Caco-2 (cell line): Measurements from ENCODE around the gene GSDMA. TPM values are rescaled to one million over a fixed set of nuclear protein-coding genes. Genes with fewer than 3 reads are reported as not detected.

Source experiments
- BruUV-seq: library from RNA; stranded (reverse); fragments of 400-500 nt; replicated peaks from 2 replicates; lab custom pipeline; 2021; lab: Mats Ljungman, UMichigan
- CTCF ChIA-PET: fragments of 300-600 bp; sonication (Branson Sonifier 250); formaldehyde crosslinking; loops from one replicate; lab custom pipeline; 2022; ENCODE audit warnings: antibody characterized with exemption; lab: Charles Lee
- POLR2A ChIA-PET: fragments of 300-600 bp; sonication (Branson Sonifier 250); formaldehyde crosslinking; loops from one replicate; lab custom pipeline; 2022; ENCODE audit warnings: antibody characterized with exemption; lab: Charles Lee
- DNase-seq, 2 experiments: peaks; one replicate each; pipeline versions ENCODE4 v3.0.0 to v3.0.0-alpha.2; 2020 to 2022
- H3K27me3 ChIP-seq: replicated peaks from 2 replicates; pipeline ENCODE4 v1.6.0; 2011; ENCODE audit warnings: low read length; ENCODE audit not compliant: control insufficient read depth, insufficient read depth
- H3K36me3 ChIP-seq: 2 replicates; pipeline ENCODE4 v1.5.1; 2011; ENCODE audit warnings: low read length; ENCODE audit not compliant: control insufficient read depth, insufficient read depth
- H3K4me1 ChIP-seq: fragments of 250-450 bp; sonication (Bioruptor Pico); 2 replicates; pipeline ENCODE4 v1.5.1; 2020; ENCODE audit warnings: mild to moderate bottlenecking
- H3K4me3 ChIP-seq: 2 replicates; pipeline ENCODE4 v1.5.1; 2011; ENCODE audit warnings: low read depth, mild to moderate bottlenecking, control low read depth, low read length
- H3K9me3 ChIP-seq: fragments of 250-450 bp; sonication (Bioruptor Pico); 2 replicates; pipeline ENCODE4 v1.5.1; 2020; ENCODE audit warnings: mild to moderate bottlenecking, moderate library complexity
- H3K27ac Mint-ChIP-seq: one replicate; pipeline ENCODE4 v1.8.0; 2022; ENCODE audit warnings: mixed read lengths; ENCODE audit not compliant: unreplicated experiment
- H3K27me3 Mint-ChIP-seq: one replicate; pipeline ENCODE4 v1.8.0; 2022; ENCODE audit warnings: mixed read lengths; ENCODE audit not compliant: insufficient read depth, unreplicated experiment
- H3K36me3 Mint-ChIP-seq: one replicate; pipeline ENCODE4 v1.8.0; 2022; ENCODE audit warnings: mild to moderate bottlenecking, mixed read lengths; ENCODE audit not compliant: insufficient read depth, unreplicated experiment
- H3K4me1 Mint-ChIP-seq: one replicate; pipeline ENCODE4 v1.8.0; 2022; ENCODE audit warnings: low read depth, mixed read lengths; ENCODE audit not compliant: unreplicated experiment
- H3K4me3 Mint-ChIP-seq: one replicate; pipeline ENCODE4 v1.8.0; 2022; ENCODE audit warnings: mild to moderate bottlenecking, moderate library complexity, mixed read lengths; ENCODE audit not compliant: unreplicated experiment
- H3K9me3 Mint-ChIP-seq: one replicate; pipeline ENCODE4 v1.8.0; 2022; ENCODE audit warnings: mixed read lengths; ENCODE audit not compliant: unreplicated experiment
- CTCF ChIP-seq, 2 experiments: fragments of 200-600 bp in 1 of 2; IDR thresholded peaks; 1 replicate in 1 of 2; 2 replicates in 1 of 2; pipeline versions ENCODE4 v1.5.1 to v1.8.0; 2011 to 2022; ENCODE audit warnings: antibody characterized with exemption in 1 of 2, control low read depth in 1 of 2, inconsistent platforms in 1 of 2, low read depth in 1 of 2, low read length in 1 of 2, mild to moderate bottlenecking in 1 of 2, moderate library complexity in 1 of 2; ENCODE audit not compliant: insufficient read depth in 1 of 2, severe bottlenecking in 1 of 2, unreplicated experiment in 1 of 2
- intact Hi-C: fragments of 100-400 bp; cut with micrococcal nuclease; formaldehyde crosslinking; loops from one replicate; pipeline ENCODE4 v1.10.0; 2022; ENCODE audit not compliant: unreplicated experiment
- total RNA-seq: library from RNA; stranded (reverse); gene quantifications from 2 replicates; pipeline ENCODE4 v1.2.3, GENCODE V29; 2022

GSDMA gene
- total RNA-seq, 1 experiment from 2014 or later, result not detected

GRCh38 chr17:39927929-39928857 is 34.6 kb upstream of the GSDMA start:
- ChIA-PET POLR2A (interaction anchor here (1.0 to 1.5 kb wide), 2 partner anchors 52 to 240 kb away, joined by 4 to 5 read pairs; partner anchors contain the start of genes PGAP3 and PSMD3), CTCF (interaction anchor here (2.0 kb wide), 1 partner anchor 52 kb away, joined by 8 read pairs; the partner anchor contains the start of gene PSMD3)
- TSS peak; percentile 84 for BruUV-seq
- H3K27me3 Mint-ChIP-seq, result no peaks in the 10 kb centered on the region
- peak overlapping the region; percentile 97 for H3K27ac Mint-ChIP-seq
- no peaks in the 10 kb centered on the region for H3K9me3 ChIP-seq
- no peaks in the 10 kb centered on the region for H3K36me3 ChIP-seq
- H3K4me3 ChIP-seq, result peak overlapping the region; percentile 41
- peaks cover 14% of the 10 kb centered on the region for H3K36me3 Mint-ChIP-seq
- peaks cover 29% of the 10 kb centered on the region for H3K4me1 ChIP-seq
- H3K4me1 Mint-ChIP-seq, result peaks cover 7% of the 10 kb centered on the region
- no peak for TF ChIP-seq CTCF (IDR thresholded peaks at IDR 0.05; ENCODE audit: insufficient read depth in 1 of 2, low read depth in 1 of 2, low read length in 1 of 2, severe bottlenecking in 1 of 2, unreplicated experiment in 1 of 2)
- intact Hi-C loops, result loop anchor here (5.0 kb wide), 1 partner anchor 146 kb away; no protein-coding TSS in a partner anchor
- H3K9me3 Mint-ChIP-seq, result no peaks in the 10 kb centered on the region
- DNase-seq, result peak; percentile 59 to 65
- peak overlapping the region; percentile 87 for H3K4me3 Mint-ChIP-seq
- no peaks in the 10 kb centered on the region for H3K27me3 ChIP-seq

- H3K9me3 Mint-ChIP-seq, result no peaks in the 10 kb centered on the region
- Histone ChIP-seq H3K36me3 (no peaks in the 10 kb centered on the region), H3K27me3 (no peaks in the 10 kb centered on the region), H3K4me1 (peaks cover 29% of the 10 kb centered on the region), H3K9me3 (no peaks in the 10 kb centered on the region), H3K4me3 (no peak overlapping the region)
- ChIA-PET CTCF (no interaction called here), POLR2A (no interaction called here)
- peaks cover 14% of the 10 kb centered on the region for H3K4me1 Mint-ChIP-seq
- peaks cover 11% of the 10 kb centered on the region for H3K36me3 Mint-ChIP-seq
- no TSS peak for BruUV-seq
- intact Hi-C loops, result loop anchor here (5.0 kb wide), 1 partner anchor 147 kb away; no protein-coding TSS in a partner anchor
- no peak for DNase-seq
- H3K27ac Mint-ChIP-seq, result peak overlapping the region; percentile 97
- no peak overlapping the region for H3K4me3 Mint-ChIP-seq
- H3K27me3 Mint-ChIP-seq, result no peaks in the 10 kb centered on the region
- no peak for TF ChIP-seq CTCF (IDR thresholded peaks at IDR 0.05; ENCODE audit: insufficient read depth in 1 of 2, low read depth in 1 of 2, low read length in 1 of 2, severe bottlenecking in 1 of 2, unreplicated experiment in 1 of 2)
Observed at GRCh38 chr17:39928858-39929645, 33.8 kb upstream of the GSDMA start.
